CD4-positive, alpha-beta T cell treated with Interleukin-2 at 100 ng/mL for 4 hours (primary cell): Measurements from ENCODE around the gene AKAP8.

Source experiments
- DNase-seq: peaks from one replicate; pipeline ENCODE4 v3.0.0-alpha.2; 2020; ENCODE audit warnings: low spot score

The AKAP8 gene

DNA sequence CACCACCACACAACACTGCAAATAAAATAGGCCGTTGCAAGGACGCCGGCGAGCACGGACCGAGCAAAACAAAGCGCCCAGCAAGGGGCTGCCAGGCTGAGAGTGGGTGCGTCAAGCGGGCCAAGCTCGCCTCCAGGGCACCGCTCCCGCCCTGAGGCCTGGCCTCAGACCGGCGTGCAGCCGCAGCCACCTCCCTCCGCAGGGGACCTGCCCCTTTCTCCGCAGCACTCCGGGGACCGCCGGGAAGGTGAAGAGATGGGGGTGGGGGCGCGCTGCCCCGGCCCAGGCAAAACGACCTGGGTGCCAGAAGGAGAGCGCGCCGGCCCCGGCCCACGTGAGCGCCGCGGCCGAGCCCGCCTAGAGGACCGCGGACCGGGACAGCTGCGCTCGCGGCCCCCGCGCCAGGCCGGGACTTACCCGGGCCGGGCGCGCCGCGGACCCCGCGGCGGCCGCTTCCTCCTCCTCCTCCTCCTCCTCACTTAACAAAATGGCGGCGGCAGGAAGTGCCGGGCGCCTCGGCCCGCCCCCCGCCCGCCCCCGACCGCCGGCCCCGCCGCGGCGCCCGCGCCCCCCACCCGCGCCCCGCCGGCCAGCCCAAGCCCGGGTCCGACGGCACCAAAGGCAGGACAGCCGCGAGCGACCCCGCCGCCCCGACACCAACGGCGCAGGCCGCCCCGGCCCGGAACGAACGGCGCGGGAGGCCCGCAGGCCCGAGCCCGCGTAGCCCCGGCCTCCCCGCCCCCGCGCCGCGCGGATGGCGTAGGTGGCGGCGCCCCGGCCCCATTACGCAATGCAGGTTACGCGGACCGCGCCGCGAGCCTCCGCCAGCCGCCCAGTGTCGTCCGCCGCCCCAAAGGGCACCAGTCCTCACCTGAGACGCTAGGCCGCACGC, 47.9 kb downstream of the AKAP8 start:
- peak; percentile 54 for DNase-seq

DNA sequence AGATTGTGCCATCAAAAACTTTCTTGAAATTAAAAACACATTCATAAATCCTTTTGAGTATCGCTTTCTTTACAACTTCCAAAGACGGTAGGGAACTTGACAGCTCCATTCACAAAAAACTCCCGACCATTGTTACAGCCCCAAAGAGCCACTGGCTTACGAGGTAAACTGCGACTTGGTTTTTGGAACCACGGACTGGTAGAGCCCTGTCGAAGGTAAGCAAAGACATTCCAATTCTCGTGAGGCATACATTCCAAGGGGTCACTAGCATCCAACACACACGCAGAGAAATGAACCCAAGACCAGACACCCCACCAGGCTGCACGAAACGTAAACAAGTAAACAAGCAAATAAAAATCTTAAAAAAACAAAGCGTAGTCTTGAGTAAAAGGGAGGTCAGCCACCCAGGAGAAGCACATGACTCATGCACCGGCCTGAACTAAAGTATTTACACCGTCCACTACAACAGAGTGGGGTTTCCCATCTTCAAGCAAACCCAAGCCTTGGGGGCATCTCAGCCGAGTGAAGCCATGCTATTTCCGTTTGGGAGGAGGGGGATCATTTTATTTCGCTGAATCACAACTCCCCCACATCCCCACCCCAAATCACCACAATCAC, 48.7 kb downstream of the AKAP8 start:
- DNase-seq = no peak

DNA sequence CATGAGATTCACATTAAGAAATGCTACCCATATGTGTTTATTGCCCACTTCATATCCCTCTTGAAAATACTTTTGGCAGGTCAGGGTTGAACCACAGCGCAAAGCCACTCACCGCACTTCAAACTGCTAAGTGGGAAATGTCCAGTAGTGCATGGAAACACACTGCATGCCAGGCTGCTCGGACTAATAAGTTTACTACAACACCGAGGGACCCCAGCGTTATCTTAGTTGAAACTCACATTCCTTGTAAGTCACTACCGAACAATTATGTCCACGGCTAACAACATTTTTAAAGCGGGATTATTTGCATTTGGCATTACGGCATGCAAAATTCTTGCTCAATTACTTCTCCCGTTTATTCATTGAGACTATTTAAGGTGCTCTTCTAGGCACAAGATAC, 51.3 kb downstream of the AKAP8 start:
- no peak for DNase-seq

DNA sequence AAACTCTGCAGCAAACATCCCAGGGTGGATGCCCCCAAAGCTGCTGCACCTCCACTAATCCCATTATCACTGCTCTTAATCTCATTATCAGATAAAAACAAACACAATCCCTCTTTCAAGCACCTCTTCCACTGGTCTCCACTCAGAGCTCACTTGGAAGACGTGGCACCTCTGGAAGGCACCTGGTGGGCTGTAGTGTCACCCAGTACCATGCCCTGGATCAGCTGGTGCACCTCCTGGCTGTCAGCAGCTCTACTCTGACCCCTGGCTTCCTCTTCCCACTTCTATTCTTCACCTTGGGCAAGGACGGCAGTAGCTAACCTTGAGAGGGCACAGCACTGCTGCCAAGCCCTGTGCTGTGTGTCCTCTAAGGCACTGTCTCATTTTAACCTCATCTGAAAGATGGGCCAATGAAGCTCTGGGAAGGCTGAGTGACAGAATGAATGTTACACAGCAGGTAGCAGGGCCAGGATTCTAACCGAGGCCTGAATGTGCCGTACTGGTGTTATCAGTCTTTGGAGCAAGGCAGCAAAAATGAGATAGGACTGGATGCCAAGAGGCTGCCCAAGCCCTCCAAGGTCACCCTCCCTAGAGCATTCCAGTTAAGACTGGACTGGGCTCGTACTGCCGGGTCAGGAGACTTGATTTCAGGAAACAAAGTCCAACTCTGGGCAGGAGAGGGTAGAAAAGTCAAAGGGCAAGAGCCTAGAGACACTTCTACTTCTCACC, 54.6 kb downstream of the AKAP8 start:
- no peak for DNase-seq

DNA sequence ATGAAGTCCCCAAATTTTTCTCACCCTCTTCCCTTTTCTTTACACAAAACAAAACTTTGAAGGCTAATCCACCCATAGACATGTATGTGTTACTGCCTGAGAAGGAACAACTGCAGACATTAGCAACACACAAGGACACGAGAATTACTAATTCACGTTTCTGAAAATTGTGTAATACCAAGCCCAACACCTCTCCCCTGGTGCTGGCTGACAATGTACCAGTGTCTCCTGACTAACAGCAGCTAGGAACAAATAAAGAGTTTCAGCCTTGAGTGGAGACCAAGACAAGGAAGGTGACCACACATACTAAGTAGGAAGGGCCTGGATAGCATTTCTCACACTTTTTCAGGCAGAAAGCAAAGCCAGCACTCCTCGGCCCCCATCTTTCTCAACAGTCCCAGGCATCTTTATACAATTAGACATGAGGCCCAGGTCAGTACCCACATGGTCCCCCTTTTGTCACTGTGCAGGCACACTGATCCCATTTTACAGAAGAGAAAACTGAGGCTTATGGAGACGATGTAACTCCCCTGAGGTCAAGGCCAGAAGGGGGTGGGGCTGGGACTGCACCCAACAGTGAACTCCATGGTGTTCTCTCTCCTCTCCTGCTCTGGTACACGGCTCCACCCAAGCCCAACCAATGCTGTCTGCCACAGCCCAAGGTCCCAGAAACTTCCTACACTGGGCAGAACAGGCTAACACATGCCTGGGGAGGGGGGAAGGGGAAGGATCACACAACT, 55.9 kb downstream of the AKAP8 start:
- DNase-seq = no peak

DNA sequence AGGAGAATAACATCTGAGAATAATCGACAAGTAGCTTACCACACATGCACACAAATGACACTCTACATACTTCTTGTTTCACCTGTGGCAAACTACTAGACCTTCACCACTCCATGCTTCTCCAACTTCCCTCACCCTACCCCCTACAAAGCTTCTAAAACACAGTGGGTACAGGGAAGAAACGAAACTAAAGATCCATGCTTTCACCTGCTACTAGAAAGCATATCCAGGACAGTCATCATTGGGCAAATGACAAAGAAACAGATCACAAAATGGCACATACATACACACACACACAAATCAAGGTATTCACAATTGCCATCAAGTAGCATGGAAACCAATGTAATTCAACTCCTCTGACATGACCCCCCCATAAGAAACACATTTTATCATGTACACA, 57.8 kb downstream of the AKAP8 start:
- DNase-seq = no peak

DNA sequence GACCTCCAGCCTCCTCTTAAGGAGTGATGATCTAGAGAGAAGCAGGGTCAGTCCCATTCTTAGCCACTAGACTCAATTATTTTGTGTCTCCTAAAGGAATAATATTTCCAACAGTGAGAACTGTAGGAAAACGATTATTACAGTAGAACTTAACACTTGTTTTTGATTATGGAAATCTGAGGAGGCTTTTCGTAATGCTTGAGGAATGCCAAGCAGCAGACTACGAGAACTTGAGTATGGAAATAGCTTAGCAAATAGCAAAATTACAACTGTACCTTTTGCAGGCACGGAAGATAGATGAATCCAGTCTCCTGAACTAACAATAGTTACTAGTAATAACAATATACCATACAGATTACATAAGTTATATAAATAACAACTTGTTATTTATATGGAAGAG, 59.5 kb downstream of the AKAP8 start:
- no peak for DNase-seq

DNA sequence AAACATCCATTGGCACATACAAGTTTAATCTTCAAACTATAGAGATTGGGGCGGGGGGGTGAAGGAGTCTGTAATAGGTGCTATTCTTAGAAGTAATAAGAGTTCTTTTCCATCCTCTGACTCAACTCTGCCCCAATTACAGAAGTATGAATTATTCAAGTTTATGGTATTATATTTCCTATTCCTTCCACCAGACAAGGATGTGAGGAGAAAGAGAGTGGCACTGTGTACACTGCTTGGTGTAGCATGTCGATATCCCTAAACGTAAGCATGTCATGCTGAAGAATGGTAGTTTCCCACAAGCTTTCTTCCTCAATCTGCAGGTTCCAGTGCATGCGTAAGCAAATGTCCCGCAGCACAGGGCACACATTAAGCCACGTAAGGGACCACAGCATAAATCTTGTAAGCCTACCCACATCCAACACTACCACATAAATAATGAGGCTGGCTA, 61.3 kb downstream of the AKAP8 start:
- DNase-seq = no peak

DNA sequence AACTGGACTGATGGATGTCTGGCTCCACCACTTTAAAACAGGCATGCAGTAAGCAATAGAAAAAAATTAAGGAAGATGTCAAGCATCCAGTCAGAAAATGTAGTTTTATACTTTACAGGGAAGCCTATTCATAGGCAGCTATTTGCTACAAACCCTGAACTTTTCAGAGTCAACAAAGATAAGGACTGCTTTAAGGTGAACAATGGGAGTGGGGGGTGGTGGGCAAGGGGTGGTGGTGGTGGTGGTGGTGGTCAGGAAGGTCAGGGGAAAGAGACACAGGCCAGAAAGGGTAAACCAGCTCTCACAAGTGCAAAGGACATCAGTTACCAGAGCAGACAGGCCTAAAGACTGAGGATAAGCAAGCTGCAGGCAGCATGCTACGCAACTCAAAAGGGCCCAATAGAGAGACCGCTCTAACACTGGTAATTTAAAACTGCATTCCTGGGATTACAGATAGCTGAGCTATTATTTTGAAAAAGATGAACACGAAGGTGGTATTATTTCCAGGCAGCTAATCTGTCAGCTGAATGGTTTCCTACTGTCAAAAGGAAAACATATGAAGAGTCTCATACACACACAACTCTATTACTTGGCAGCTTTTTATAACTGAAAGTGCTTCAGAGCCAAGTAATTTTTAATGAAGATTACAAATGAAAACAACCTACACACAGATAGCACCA, 62.1 kb downstream of the AKAP8 start:
- DNase-seq = no peak

DNA sequence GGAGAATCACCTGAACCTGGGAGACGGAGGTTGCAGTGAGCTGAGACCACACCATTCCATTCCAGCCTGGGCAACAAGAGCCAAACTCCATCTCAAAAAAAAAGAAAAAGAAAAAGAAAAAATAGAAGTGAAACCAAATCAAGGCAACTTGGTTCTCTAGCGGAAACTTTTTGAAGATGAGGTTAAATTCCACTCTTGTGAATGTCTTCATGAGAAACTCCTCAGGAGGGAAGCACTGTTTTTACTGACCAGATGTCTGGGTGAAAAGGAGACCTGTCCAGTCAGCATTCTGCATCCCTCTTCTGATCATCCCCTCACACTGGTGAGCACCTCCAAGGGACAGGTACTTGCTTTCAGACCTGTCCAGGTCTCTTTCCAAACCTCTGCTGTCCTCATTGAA, 63.1 kb downstream of the AKAP8 start:
- DNase-seq = no peak

DNA sequence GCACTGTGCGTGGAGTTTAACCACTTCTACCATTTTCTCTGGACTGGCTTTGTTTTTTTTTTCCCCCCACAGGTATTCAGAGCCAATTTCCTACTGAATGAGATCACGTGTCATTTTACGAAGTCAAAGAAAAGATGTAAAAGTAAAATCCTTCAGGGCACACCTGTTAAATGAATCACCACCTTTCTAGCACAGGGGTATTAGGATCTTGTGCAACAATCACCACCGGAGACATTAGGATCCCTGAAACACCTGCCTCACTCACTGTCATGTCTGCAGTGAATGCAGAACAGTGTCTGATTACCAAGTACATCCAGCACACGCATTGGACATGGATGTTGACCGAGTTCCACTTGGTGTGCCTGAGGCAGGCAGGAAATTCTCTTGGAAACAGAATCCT, 64.5 kb downstream of the AKAP8 start:
- no peak for DNase-seq

DNA sequence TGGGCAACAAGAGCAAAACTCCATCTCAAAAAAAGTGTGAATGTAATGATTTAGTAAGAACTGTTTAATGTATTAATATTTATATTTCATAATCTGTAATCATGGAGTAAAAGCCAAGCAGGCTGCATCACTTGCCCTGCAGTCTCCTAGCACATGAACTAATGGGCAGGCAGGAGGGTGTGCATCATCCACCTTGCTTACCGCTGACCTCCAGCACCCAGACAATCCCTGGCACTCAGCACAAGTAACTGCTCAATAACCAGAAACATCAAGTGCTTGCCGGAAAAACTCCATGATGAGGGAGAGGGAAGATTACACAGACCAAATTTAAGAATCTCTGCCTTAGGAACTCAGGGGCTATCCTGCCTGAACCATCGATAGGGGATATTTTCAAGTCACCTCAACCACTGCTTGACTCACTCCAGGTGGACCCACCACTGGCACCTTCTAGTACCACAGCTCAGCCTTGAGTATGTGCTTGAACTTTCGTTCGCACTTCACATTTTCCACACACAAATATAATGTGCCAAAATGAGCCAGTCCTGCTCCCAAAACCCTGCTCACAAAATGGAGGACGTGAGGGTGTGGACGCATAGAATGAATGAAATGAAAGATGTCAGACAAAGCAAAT, 65.8 kb downstream of the AKAP8 start:
- DNase-seq = no peak

DNA sequence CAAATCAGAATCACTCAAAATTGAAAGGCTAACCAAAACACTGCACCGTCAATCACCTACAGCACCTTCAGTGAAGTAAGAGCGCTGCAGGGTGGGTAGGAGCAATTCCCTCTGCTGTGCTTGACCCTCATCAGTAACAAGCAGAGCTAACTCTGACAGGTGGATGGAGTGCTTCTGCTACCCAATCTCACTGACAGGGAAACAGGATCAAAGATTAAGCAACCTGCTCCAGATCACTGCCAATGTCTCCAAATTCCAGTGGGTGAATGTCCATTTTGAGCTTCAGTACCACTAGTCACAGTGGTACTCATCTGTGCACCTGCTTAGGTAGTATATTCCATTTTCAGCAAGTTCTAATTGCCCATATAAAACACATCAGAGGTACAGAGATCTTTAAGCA, 72.4 kb downstream of the AKAP8 start:
- DNase-seq = no peak

DNA sequence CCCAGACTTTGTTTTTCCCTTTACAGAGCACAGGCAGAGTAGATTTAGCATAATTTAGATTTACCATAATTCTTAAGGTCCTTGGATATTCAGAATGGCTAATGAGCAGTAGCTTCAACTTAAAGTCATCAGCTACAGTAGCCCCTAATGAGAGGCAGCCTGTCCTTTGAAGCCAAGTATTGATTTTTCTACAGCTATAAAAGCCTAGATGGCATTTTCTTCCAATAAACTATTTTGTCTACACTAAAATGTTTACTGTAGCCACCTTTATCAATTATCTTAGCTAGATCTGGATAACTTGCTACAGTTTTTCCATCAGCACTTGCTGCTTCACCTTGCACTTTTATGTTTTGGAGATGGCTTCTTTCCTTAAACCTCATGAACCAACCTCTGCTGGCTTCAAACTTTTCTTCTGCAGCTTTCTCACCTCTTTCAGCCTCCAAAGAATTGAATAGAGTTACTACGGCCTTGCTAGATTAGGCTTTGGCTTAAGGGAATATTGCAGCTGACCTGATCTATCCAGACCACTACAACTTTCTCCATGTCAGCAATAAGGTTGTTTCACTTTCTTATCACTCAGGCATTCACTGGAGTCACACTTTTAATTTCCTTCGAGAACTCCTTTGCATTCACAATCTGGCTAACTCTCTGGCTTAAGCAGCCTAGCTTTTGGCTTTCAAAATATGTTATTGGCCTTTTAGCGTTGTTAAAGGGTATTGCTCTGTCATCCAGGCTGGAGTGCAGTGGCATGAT, 73.8 kb downstream of the AKAP8 start:
- DNase-seq = no peak

DNA sequence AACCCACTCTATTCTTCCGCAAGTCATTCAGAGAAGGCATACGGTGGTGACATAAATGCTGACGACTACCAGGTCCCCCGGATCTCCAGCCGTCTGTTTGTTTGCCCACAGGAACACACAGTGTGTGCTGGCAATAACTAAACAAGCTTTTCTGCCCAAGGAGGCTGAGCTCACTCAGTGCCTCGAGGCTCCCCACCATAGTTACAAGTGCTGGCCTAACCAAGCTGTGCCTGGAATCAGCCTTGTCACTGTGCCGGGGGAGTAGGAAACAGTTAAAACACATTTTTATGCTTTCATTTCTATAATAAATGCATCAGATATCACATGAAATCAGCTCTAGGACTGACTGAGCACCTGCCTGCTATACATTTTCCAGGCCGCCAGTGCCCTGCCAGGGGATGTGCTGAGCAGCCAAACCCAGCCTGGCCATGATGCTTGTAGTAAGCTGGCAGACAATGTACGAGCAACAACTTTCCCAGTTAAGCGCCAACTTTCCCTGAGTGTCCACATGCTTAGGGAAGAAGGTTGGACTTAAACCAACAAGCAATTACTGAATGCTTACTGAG, 75.4 kb downstream of the AKAP8 start:
- no peak for DNase-seq
